22Rv1 (cell line): ENCODE data around the gene REEP5.

Experiments
- ZFX ChIP-seq: fragments of 450-650 bp; IDR thresholded peaks from 2 replicates; pipeline ENCODE4 v1.6.1; 2017; ENCODE audit warnings: antibody characterized with exemption, borderline replicate concordance
- TF ChIP-seq, protein P1 (sequence below): fragments of 450-650 bp; IDR thresholded peaks from 2 replicates; pipeline ENCODE4 v1.5.1; 2017; ENCODE audit warnings: mild to moderate bottlenecking

DNA sequence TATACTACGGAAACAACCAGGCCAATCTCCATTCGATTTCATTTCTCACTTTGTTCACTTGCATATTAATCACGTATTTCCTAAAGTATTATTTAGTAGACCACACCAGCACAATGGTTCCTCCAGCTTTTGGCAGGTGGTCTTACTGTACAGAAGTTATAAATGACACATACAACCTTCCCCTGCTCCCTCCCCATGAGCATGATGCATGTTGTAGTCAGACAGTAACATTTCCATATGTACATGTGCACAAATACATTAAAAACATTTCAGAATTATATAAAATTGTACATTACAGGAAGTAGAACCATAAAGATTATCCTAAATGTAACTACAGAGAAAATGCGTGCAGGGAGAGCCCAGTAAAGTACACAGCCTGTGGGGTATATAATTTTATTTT lies 43.9 kb downstream of the REEP5 start:
- TF ChIP-seq, protein P1, sequence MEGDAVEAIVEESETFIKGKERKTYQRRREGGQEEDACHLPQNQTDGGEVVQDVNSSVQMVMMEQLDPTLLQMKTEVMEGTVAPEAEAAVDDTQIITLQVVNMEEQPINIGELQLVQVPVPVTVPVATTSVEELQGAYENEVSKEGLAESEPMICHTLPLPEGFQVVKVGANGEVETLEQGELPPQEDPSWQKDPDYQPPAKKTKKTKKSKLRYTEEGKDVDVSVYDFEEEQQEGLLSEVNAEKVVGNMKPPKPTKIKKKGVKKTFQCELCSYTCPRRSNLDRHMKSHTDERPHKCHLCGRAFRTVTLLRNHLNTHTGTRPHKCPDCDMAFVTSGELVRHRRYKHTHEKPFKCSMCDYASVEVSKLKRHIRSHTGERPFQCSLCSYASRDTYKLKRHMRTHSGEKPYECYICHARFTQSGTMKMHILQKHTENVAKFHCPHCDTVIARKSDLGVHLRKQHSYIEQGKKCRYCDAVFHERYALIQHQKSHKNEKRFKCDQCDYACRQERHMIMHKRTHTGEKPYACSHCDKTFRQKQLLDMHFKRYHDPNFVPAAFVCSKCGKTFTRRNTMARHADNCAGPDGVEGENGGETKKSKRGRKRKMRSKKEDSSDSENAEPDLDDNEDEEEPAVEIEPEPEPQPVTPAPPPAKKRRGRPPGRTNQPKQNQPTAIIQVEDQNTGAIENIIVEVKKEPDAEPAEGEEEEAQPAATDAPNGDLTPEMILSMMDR: no peak
- no peak for TF ChIP-seq ZFX
